ENCODE data around the gene PPFIA1. TPM values are rescaled to one million over a fixed set of nuclear protein-coding genes. Genes with fewer than 3 reads are reported as not detected.

Gene PPFIA1
- total and polyA plus RNA-seq, 2 of the 13 experiments (the other 11 are each of a cell fraction or from before 2014, with no cell fraction given), result 29.9 to 45.2 TPM

DNA sequence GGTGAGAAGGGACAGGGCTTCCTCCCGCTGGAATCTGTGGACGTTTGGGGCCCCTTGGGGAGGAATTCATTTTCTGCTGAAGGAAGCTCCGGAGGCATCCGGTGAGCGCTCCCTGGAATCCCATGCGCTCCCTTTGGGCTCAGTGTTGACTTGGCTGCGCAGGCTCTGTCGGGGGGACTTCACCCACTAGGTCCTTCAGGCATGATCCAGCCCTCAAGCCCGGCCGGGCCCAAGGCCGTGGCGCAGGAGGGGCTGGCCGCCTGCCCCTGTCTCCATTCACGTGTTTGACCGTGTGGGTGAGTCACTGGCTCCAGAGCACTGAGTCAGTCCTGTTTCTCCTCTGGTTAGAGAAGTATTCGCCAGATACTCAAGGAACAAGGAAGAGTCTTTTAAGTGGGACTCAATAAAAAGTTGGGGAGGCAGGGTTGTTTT is 129.2 kb downstream of the PPFIA1 start (continued):
- TF ChIP-seq ZBTB39 (CRISPR knock-in tag; IDR thresholded peaks at IDR 0.05), result no peak
- TF ChIP-seq RFX1 (IDR thresholded peaks at IDR 0.05), result no peak
- no peak for TF ChIP-seq SOX6 (IDR thresholded peaks at IDR 0.05)
- peak; percentile 42; the same call in 1 of the 2 replicates for TF ChIP-seq SOX6 (CRISPR knock-in tag; IDR thresholded peaks at IDR 0.05)
- no peak for TF ChIP-seq TBP (CRISPR knock-in tag; IDR thresholded peaks at IDR 0.05)
- TF ChIP-seq, protein P1, sequence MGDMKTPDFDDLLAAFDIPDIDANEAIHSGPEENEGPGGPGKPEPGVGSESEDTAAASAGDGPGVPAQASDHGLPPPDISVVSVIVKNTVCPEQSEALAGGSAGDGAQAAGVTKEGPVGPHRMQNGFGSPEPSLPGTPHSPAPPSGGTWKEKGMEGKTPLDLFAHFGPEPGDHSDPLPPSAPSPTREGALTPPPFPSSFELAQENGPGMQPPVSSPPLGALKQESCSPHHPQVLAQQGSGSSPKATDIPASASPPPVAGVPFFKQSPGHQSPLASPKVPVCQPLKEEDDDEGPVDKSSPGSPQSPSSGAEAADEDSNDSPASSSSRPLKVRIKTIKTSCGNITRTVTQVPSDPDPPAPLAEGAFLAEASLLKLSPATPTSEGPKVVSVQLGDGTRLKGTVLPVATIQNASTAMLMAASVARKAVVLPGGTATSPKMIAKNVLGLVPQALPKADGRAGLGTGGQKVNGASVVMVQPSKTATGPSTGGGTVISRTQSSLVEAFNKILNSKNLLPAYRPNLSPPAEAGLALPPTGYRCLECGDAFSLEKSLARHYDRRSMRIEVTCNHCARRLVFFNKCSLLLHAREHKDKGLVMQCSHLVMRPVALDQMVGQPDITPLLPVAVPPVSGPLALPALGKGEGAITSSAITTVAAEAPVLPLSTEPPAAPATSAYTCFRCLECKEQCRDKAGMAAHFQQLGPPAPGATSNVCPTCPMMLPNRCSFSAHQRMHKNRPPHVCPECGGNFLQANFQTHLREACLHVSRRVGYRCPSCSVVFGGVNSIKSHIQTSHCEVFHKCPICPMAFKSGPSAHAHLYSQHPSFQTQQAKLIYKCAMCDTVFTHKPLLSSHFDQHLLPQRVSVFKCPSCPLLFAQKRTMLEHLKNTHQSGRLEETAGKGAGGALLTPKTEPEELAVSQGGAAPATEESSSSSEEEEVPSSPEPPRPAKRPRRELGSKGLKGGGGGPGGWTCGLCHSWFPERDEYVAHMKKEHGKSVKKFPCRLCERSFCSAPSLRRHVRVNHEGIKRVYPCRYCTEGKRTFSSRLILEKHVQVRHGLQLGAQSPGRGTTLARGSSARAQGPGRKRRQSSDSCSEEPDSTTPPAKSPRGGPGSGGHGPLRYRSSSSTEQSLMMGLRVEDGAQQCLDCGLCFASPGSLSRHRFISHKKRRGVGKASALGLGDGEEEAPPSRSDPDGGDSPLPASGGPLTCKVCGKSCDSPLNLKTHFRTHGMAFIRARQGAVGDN (CRISPR knock-in tag; IDR thresholded peaks at IDR 0.05), result peak; percentile 91
- TF ChIP-seq, protein P2, sequence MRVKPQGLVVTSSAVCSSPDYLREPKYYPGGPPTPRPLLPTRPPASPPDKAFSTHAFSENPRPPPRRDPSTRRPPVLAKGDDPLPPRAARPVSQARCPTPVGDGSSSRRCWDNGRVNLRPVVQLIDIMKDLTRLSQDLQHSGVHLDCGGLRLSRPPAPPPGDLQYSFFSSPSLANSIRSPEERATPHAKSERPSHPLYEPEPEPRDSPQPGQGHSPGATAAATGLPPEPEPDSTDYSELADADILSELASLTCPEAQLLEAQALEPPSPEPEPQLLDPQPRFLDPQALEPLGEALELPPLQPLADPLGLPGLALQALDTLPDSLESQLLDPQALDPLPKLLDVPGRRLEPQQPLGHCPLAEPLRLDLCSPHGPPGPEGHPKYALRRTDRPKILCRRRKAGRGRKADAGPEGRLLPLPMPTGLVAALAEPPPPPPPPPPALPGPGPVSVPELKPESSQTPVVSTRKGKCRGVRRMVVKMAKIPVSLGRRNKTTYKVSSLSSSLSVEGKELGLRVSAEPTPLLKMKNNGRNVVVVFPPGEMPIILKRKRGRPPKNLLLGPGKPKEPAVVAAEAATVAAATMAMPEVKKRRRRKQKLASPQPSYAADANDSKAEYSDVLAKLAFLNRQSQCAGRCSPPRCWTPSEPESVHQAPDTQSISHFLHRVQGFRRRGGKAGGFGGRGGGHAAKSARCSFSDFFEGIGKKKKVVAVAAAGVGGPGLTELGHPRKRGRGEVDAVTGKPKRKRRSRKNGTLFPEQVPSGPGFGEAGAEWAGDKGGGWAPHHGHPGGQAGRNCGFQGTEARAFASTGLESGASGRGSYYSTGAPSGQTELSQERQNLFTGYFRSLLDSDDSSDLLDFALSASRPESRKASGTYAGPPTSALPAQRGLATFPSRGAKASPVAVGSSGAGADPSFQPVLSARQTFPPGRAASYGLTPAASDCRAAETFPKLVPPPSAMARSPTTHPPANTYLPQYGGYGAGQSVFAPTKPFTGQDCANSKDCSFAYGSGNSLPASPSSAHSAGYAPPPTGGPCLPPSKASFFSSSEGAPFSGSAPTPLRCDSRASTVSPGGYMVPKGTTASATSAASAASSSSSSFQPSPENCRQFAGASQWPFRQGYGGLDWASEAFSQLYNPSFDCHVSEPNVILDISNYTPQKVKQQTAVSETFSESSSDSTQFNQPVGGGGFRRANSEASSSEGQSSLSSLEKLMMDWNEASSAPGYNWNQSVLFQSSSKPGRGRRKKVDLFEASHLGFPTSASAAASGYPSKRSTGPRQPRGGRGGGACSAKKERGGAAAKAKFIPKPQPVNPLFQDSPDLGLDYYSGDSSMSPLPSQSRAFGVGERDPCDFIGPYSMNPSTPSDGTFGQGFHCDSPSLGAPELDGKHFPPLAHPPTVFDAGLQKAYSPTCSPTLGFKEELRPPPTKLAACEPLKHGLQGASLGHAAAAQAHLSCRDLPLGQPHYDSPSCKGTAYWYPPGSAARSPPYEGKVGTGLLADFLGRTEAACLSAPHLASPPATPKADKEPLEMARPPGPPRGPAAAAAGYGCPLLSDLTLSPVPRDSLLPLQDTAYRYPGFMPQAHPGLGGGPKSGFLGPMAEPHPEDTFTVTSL (CRISPR knock-in tag; IDR thresholded peaks at IDR 0.05; ENCODE audit: borderline replicate concordance), result no peak
- no peak for TF ChIP-seq ZNF713 (CRISPR knock-in tag; IDR thresholded peaks at IDR 0.05)
- TF ChIP-seq, protein P3, sequence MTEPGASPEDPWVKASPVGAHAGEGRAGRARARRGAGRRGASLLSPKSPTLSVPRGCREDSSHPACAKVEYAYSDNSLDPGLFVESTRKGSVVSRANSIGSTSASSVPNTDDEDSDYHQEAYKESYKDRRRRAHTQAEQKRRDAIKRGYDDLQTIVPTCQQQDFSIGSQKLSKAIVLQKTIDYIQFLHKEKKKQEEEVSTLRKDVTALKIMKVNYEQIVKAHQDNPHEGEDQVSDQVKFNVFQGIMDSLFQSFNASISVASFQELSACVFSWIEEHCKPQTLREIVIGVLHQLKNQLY (CRISPR knock-in tag; IDR thresholded peaks at IDR 0.05), result peak; percentile 74
- TF ChIP-seq ZNF7 (CRISPR knock-in tag; IDR thresholded peaks at IDR 0.05), result no peak

All from HepG2 (cell line).